ENCODE measurements around the gene NTRK2.

DNA sequence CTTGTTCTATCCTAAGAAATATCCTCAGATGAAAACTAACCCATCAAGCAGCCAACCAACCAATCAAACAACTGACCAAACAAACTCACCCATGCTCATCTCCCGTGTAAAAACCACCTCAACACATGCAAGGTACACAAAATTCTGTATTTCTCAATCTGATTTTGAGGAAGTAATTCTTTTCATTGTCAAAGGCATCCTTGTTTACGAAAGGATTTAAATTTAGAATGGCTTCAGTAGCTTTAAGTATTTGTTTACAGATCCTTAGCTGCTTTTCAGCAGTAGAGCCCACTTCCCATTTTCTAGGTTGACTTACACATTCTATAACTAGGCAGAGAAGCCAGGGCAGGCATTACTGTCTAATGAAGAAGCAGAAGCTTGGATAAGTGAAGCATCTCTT, 78.6 kb downstream of the NTRK2 start:
- no peak for TF ChIP-seq CTCF (conservative IDR thresholded peaks at IDR 0.05; ENCODE audit: low read length)
- no peak for TF ChIP-seq EZH2phosphoT487 (IDR thresholded peaks at IDR 0.05; ENCODE audit: borderline replicate concordance, low read depth, low read length)

All from OCI-LY7 (cell line).